Activated CD4-positive, alpha-beta T cell treated with anti-CD3 and anti-CD28 coated beads, Interleukin-2, amount 50 U/mL, for 24 hours (primary cell): ENCODE measurements around the gene SULT2B1.
"Not testable (repeated sequence)": the region's sequence is repeated elsewhere in the genome, so short reads cannot be mapped to it uniquely, and the experiment has no call there.

Experiments used
- DNase-seq, 2 donors: peaks; one replicate each; pipeline ENCODE4 v3.0.0-alpha.2; 2020; ENCODE audit warnings: low read depth in 1 of 2, low spot score in 1 of 2

SULT2B1 gene

DNA sequence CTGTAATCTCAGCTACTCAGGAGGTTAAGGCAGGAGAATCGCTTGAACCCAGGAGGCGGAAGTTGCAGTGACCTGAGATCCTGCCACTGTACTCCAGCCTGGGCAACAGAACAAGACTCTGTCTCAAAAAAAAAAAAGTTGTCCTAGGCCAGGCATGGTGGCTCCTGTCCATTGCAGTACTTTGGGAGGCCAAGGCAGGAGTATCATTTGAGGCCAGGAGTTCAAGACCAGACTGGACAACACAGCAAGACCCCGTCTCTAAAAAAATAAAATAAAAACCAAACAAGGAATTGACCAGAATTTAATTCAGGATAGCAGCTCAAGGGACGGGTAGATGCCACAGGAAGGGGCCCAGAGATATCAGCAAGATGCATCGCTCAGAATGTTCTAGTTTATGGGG is 4.9 kb downstream of the SULT2B1 start:
- DNase-seq, result no peak

DNA sequence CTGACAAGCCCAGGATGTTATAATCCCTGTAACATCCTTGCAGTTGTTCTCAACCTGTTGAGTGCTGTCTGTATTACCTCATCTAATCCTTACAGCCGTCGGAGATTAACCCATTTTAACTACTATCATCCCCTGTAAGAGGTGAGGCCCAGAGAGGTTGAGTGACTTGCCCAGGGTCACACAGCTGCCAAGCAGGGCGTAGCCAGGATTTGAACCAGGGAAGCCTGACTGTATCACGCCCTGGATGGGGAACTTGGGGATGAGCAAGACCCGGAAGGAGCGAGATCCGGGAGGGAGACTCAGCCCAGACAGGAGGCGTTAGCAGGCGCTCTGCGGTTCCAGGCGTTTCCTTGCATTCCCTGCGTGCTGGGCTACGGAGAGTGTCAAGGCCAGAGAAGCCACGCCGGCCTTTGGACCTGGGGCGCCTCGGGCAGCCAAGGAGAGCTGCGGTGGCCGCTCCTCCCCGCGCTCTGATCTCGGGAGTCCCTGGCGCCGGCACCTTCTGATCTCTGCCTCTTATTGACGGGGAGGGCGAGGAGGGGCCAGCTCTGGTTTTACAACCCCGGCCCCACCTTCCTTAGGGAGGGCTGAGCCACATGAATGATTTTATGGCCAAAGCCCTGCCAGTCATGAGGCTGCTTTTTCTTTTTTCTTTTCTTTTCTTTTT is 6.2 kb downstream of the SULT2B1 start:
- no peak for DNase-seq

DNA sequence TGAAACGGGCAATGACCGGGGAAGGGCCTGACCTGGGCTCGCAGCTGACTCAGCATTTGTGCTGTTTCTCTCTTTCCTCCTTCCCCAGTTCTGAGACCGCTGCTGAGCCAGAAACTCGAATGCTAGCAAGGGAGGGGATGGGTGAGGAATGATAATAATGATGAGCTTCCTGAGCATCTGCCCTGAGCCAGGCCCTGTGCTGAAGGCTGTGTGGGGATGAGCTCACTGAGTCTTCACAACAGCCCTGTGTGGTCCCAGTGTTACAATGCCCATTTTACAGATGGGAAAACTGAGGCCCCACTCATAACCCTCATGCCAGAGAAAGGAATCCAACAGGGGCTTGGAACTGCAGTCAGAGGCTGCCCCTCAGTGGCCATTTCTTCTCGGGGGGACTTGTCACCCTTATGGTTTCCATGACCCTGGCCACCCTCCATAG is 8.1 kb downstream of the SULT2B1 start:
- no peak for DNase-seq

DNA sequence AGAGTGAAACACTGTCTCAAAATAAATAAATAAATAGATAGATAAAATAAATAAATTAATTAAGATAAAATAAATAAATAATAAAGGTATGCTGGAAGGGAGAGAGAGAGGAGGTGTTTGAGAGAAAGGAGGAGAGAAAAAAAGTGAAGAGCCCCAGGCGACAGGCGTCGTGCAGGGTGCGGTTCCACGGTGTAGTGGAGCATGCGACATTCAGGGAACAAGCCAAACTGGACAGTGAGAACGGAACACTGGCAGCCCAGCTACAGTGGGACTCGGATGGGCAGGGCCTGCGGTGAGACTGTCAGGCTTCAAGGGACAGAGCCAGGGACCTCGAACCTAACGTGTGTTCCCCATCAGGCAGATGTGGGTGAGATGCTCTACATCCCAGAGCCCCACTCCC is 9.4 kb downstream of the SULT2B1 start:
- DNase-seq, result no peak

DNA sequence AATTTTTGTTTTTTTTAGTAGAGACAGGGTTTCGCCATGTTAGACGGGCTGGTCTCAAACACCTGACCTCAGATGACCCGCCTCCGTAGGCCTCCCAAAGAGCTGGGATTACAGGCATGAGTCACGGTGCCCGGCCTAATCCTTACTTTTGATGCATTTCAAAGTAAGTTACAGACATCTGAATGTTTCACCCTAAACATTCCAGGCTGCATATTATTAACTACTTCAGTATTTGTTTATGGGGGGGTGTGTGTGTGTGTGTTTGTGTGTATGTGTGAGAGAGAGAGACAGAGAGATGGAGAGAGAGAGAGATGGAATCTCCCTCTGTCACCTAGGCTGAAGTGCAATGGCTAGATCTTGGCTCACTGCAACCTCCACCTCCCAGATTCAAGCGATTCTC is 13.1 kb downstream of the SULT2B1 start:
- DNase-seq, result no peak

DNA sequence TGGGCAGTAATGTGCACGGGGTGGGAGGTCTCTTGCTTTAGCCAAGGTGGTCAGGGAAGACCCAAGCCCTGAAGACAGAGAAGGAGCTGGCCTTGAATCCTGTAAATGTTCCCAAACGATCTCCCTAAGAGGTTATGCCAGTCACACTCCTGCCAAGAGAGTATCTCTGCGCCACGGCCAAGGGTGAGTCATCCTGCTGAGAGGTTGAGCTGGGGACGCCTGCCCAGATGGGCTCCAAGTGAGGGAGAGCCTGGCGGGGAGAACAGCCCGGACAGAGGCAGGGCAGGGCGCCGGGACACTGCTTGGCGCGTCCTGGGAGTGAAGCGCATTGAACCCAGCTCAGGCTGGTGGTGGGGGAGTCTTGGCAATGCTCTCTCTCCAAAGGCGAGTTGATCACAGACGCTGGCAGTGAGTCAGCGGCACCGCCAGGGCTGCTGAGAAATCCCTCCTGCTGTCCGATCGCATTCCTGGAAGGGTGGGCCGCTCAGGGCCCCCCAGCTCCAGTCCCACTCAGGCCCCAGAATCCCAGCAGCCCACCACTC is 16.4 kb downstream of the SULT2B1 start:
- no peak for DNase-seq

DNA sequence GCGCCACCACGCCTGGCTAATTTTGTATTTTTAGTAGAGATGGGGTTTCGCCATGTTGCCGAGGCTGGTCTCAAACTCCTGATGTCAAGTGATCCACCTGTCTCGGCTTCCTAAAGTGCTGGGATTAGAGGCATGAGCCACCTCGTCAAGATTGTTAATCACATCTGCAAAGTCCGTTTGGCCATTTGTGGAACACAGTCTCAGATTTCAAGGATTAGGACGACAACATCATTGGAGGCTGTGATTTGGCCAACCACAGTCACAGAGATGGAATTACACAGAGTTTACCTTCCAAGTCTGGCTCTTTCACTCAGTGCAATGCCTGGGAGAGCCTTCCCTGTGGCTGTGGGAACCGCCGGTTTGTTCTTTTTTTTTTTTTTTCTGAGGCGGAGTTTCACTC is 17.8 kb downstream of the SULT2B1 start:
- no peak for DNase-seq

DNA sequence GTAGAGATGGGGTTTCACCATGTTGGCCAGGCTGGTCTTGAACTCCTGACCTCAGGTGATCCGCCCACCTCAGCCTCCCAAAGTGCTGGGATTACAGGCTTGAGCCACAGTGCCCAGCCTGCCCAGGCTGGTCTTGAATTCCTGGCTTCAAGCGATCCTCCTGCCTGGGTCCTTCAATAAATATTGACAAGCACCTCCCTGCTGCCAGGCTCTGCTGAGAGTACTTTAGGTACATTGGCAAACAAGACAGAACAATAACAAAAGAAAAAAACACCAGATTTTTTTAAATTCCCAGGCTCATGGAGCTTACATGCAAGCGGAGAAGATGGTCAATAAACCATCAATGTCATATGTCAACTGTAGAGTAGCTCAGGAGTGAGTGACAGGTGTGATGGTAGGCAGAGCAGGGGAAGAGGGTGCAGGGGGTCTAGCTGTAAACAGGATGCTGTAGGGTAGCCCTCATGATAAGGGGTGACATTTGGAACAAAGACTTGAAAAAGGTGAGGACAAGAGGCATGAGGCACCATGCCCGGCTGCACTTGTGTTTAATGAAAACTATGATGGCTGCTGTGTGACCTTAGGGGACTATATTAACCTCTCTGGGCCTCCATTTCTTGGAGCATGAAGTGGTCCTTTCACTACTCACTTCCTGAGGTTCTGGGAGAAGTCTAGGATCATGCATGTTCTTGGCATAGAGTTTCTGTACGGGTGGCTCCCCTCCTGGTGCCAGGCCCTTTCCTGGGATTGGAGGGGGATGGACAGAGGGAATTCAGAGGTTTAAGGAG is 19.6 kb downstream of the SULT2B1 start:
- DNase-seq, result no peak

DNA sequence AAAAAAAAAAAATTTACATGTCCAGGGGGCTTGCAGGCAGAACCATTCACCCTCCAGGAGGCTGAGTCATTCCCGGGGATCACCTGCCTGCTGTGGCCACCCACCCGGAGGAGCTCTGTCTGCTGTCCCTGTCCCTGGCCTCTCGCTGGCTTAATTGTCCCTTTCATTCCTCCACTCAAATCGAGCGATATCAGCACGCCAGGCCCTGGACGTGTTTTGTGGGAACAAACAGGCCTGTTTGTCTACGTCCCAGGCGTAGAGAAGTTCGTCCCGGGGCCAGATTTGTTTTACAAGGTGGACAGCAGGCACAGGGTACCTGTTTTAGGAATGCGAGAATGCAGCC is 21.2 kb downstream of the SULT2B1 start:
- no peak for DNase-seq

DNA sequence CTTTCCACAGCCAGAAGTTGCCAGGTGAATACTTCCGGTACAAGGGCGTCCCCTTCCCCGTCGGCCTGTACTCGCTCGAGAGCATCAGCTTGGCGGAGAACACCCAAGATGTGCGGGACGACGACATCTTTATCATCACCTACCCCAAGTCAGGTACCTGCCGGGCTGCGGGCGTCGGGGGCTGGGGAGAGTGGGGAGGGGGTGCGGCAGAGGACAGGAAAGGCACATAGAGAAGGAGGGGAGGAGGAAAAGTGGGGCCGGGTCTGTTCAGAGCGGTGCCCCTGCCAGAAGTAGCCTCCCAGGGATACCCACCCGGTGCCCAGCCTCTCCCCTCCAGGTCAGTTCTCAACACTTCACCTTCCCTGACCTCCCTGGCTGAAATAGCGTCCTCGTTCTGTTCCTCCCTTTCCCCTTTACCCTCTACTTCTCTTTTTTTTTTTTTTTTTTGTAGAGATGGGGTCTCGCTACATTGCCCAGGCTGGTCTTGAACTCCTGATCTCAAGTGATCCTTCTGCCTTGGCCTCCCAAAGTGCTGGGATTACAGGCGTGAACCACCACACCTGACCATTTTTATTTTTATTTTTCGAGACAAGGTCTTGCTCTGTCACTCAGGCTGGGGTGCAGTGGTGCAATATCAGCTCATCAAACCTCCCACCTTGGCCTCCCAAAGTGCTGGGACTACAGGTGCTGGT is 24.1 kb downstream of the SULT2B1 start:
- no peak for DNase-seq

DNA sequence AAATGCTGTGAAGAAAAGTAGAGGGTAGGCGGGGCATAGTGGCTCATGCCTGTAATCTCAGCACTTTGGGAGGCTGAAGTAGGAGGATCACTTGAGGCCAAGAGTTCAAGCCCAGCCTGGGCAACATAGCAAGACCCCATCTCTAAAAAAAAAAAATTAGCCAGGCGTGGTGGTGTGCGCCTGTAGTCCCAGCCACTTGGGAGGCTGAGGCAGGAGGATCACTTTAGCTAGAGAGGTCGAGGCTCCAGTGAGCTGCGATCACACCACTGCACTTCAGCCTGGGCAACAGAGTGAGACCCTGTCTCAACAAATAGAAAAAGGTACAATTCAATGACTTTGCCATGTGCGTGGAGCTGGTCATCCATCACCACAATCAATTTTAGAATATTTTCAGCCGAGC is 25.9 kb downstream of the SULT2B1 start:
- not testable (repeated sequence) for DNase-seq

DNA sequence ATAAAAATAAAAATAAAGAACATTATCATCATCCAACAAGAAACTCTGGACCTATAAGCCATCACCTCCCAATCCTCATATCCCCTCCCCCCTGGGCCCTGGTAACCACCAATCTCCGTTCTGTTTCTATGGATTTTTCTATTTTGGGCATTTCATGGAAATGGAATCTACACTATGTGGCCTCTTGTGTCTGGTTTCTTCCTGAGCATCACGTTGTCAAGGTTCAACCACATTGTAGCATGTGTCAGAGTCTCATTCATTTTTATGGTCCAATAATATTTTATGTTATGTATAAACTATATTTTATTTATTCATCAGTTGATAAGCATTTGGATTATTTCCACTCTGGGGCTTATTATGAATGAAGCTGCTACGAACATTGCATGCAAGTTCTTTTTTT is 26.9 kb downstream of the SULT2B1 start:
- no peak for DNase-seq

DNA sequence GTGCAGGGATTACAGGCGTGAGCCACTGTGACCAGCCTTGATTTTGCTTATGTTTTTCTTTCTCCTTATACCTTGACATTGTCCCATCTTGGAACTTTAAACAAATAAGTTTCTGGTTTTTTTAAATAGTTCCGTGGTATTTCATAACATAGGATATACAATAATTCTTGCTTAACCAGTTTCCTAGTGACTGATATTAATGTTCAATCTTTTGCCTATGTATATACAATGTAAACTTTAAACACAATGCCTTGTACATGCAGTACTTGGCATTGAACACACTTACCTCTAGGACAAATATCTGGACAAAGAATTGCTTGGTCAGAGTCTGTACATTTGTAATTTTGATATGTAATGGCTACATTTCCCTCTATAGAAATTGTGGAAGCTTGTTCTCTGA is 30.2 kb downstream of the SULT2B1 start:
- DNase-seq, result no peak

DNA sequence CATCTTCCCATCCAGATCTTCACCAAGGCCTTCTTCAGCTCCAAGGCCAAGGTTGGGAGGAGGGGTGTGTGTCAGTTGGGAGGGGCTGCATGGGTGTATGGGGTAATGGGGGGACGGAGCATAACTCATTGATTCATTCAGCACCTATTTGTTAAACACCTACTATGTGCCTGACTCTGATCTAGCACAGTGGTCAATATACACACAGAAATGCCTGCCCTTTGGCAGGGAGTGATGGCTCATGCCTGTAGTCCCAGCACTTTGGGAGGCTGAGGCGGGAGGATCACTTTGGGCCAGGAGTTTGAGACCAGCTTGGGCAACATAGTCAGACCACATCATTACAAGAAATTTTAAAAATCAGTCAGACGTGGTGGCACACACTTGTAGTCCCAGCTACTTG is 35.4 kb downstream of the SULT2B1 start:
- DNase-seq, result no peak

DNA sequence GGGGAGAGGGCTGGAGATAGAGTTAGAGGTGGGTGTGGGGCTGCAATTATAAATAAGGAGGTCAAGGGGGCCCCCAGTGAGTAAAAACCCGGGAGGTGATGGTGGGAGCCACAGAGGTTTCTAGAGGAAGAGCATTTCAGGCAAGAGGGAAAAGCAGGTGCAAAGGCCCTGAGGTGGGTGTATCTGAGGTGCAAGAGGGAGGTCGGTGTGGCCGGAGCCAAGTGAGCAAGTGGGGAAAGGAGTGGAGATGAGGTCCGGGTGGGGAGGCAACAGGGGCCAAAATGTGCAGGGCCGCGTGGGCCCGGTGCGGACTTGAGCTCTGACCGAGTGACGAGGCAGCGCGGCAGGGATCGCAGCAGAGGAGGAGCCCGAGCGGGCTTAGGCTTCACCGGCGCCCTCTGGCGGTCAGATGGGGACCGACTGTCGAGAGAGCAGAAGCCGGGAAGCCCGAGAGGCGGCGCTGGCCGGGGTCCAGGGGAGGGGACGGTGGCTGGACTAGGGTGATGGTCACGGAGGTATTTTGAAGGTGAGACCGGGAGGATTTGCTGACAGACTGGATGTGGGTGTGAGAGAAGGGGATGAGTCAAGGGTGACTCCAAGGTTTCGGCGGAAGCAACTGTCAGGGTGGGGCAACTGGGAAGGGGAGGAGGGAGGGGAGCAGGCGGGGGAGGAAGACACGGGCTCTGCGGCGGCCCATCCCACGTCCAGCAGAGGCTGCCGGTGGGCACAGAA is 36.9 kb downstream of the SULT2B1 start:
- DNase-seq, result peak; percentile 75 to 78

DNA sequence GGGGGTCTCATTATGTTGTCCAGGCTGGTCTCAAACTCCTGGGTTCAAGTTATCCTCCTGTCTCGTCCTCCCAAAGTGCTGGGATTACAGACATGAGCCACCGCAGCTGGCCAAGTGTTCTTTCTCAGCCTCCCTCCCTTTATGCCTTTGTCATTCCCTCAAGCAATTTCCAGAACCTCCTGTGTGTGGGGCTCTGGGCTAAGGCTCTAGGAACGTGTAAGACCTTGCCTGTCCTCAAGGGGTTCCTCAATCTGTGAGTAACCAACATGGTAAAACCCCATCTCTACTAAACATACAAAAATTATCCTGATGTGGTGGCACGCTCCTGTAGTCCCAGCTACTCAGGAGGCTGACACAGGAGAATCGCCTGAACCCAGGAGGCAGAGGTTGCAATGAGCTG is 39.0 kb downstream of the SULT2B1 start:
- DNase-seq, result no peak

DNA sequence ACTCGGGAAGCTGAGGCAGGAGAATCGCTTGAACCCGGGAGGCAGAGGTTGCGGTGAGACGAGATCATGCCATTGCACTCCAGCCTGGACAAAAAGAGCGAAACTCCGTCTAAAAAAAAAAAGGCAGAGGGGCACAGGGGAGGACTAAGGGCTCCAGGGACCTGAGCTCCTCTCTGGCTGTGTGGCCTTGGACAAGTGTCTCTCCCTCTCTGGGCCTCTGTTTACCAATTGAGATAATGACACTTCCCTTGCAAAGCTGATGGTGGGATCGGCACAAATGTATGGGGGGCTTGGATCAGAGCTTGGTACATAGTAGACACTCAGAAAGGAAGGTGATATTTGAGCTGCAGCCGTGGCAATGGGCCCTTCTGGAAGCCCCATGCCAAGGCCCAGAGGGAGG is 43.2 kb downstream of the SULT2B1 start:
- no peak for DNase-seq

DNA sequence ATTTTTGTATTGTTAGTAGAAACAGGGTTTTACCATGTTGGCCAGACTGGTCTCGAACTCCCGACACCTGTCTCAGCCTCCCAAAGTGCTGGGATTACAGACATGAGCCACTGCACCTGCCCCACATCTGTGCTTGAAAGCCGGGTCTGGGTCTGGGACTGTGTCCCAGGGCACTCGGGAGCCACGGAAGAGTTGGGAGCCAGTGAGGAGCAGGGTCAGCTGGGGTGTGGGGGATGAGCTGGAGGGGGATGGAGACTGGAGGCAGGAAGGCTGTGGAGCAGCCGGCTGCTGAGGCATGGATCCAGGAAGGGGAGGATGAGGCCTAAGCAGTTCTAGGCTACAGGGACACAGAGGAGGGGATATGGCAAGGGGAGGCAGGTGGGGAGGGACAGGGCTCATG is 43.9 kb downstream of the SULT2B1 start:
- DNase-seq, result no peak

DNA sequence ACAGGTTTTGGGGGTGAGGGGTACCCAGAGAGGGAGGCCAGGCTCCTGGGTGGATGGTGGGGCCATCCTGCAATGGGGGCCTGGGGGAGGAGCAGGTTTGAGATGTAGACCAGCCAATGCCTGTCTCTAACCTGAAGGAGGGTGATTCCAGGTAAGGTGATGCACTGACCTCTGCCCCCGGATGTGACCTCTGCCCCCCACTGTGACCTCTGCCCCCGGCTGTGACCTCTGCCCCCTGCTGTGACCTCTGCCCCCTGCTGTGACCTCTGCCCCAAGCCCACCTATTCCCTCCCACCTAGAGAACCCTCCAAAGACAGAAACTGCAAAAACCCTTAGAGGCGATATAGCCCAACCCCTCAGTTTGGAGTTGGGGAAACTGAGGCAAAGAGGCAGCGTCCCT is 44.3 kb downstream of the SULT2B1 start:
- no peak for DNase-seq

DNA sequence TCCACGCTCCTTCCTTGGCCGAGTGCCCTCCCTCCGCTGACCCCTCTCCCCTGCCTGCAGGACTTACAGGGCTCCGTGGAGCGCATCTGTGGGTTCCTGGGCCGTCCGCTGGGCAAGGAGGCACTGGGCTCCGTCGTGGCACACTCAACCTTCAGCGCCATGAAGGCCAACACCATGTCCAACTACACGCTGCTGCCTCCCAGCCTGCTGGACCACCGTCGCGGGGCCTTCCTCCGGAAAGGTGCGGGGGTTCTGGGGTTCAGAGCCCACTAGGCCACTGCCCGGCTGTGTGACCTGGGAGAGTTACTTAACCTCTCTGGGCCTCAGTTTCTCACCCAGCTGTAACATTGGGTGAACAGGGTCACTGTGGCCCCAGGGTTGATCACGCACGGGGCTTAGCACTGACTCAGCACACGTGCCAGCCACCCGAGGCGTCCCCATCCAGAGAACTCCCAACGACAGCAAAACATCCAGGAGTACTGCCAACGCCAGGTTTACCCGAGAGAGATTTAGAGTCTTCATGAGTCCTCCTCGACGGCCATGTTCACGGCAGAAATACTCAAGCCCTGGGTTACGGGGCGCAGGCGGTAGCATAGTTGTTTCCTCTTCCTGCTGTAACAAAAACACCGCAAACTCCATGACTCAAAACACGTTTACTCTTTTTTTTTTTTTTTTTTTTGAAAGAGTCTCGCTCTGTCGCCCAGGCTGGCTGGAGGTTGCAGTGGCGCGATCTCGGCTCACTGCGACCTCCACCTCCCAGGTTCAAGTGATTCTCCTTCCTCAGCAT is 44.9 kb downstream of the SULT2B1 start:
- DNase-seq, result no peak
